GM23248 (cell line): ENCODE measurements around the gene ZBED1. TPM values are rescaled to one million over a fixed set of nuclear protein-coding genes. Genes with fewer than 3 reads are reported as not detected.

ENCODE experiments used
- DNase-seq: peaks from one replicate; pipeline ENCODE4 v3.0.0-alpha.2; 2015
- H2AFZ ChIP-seq: fragments of 200-600 bp; sonication (generic); 2 replicates; pipeline ENCODE4 v1.6.1; 2016; ENCODE audit warnings: antibody characterized with exemption
- H3F3A ChIP-seq: fragments of 200-600 bp; sonication (generic); 2 replicates; pipeline ENCODE4 v1.6.1; 2016; ENCODE audit warnings: mild to moderate bottlenecking, antibody characterized with exemption, mixed run types; ENCODE audit not compliant: insufficient read depth
- H3K27ac ChIP-seq: fragments of 200-600 bp; sonication (generic); 2 replicates; pipeline ENCODE4 v1.5.1; 2016; ENCODE audit warnings: mild to moderate bottlenecking
- H3K27me3 ChIP-seq: fragments of 200-600 bp; sonication (generic); replicated peaks from 2 replicates; pipeline ENCODE4 v1.6.1; 2016; ENCODE audit warnings: mild to moderate bottlenecking; ENCODE audit not compliant: insufficient read depth
- H3K36me3 ChIP-seq: fragments of 200-600 bp; sonication (generic); 2 replicates; pipeline ENCODE4 v1.6.1; 2016; ENCODE audit warnings: low read depth, mild to moderate bottlenecking
- H3K4me1 ChIP-seq: fragments of 200-600 bp; sonication (generic); 2 replicates; pipeline ENCODE4 v1.6.1; 2016; ENCODE audit warnings: mild to moderate bottlenecking; ENCODE audit not compliant: insufficient read depth
- H3K4me2 ChIP-seq: fragments of 200-600 bp; sonication (generic); one replicate; pipeline ENCODE4 v1.6.1; 2016; ENCODE audit warnings: mild to moderate bottlenecking; ENCODE audit not compliant: unreplicated experiment
- H3K4me3 ChIP-seq: fragments of 200-600 bp; sonication (generic); 2 replicates; pipeline ENCODE4 v1.5.1; 2016; ENCODE audit warnings: mild to moderate bottlenecking
- H3K79me2 ChIP-seq: fragments of 200-600 bp; sonication (generic); 2 replicates; pipeline ENCODE4 v1.6.1; 2016; ENCODE audit warnings: mild to moderate bottlenecking; ENCODE audit not compliant: insufficient read depth
- H3K9ac ChIP-seq: fragments of 200-600 bp; sonication (generic); 2 replicates; pipeline ENCODE4 v1.6.1; 2016; ENCODE audit warnings: mild to moderate bottlenecking
- H3K9me2 ChIP-seq: fragments of 200-600 bp; sonication (generic); 2 replicates; pipeline ENCODE4 v1.6.1; 2016; ENCODE audit warnings: mixed run types, mild to moderate bottlenecking, moderate library complexity; ENCODE audit not compliant: insufficient read depth
- H3K9me3 ChIP-seq: fragments of 200-600 bp; sonication (generic); one replicate; pipeline ENCODE4 v1.6.1; 2017; ENCODE audit warnings: low read depth
- H4K20me1 ChIP-seq: fragments of 200-600 bp; sonication (generic); 2 replicates; pipeline ENCODE4 v1.6.0; 2016; ENCODE audit not compliant: insufficient read depth
- EZH2 ChIP-seq: fragments of 200-600 bp; sonication (generic); IDR thresholded peaks from 2 replicates; pipeline ENCODE4 v1.6.1; 2018; ENCODE audit warnings: antibody characterized with exemption, mild to moderate bottlenecking; ENCODE audit not compliant: insufficient read depth, poor library complexity, severe bottlenecking
- EZH2phosphoT487 ChIP-seq: fragments of 200-600 bp; sonication (generic); IDR thresholded peaks from 2 replicates; pipeline ENCODE4 v1.6.1; 2018; ENCODE audit warnings: antibody characterized with exemption, moderate library complexity, mild to moderate bottlenecking, low read depth; ENCODE audit not compliant: insufficient read depth
- WGBS, 2 experiments: methylation state at CpG; one replicate each; pipeline ENCODE4 v1.1.6; 2015 to 2017; ENCODE audit warnings: low lambda C conversion rate in 2 of 2, low coverage in 1 of 2; ENCODE audit errors: missing lambda C conversion rate in 2 of 2; 5-methylcytosine and 5-hydroxymethylcytosine counted together
- in situ Hi-C: fragments of 300-500 bp; cut with MboI; formaldehyde crosslinking; loops from 2 replicates; pipeline ENCODE4 v1.15.0; 2020
- polyA plus RNA-seq: library from polyadenylated mRNA; unstranded; fragments of >200 nt; fragmentation: Nextera tagmentation; extraction: Ambion mirVana; gene quantifications from 2 replicates; pipeline ENCODE4 v1.2.1, GENCODE V29; 2016
- total RNA-seq: library from RNA; depleted of rRNA; stranded (reverse); fragments of >200 nt; shearing (Covaris generic); gene quantifications from 2 replicates; pipeline ENCODE4 v1.2.3, GENCODE V29; 2014

The ZBED1 gene
- total and polyA plus RNA-seq, 2 experiments from 2014 or later, result 20.7 to 31.1 TPM

DNA sequence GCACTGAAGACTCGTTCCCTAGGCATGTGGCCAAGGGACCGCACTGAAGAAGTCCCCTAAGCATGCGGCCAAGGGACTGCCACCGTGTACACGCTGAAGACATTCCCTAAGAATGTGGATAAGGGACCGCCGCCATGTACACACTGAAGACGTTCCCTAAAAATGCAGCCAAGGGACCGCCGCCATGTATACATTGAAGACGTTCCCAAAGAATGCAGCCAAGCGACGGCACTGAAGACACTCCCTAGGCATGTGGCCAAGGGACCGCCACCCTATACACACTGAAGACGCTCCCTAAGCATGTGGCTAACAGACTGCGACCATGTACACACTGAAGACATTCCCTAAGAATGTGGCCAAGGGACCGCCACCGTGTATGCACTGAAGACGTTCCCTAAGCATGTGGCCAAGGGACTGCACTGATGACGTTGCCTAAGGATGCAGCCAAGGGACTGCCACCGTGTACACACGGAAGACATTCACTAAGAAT lies 31.5 kb downstream of the ZBED1 start:
- Histone ChIP-seq H3K27ac (no peak overlapping the region), H3K9ac (no peak overlapping the region), H3K4me1 (no peaks in the 10 kb centered on the region), H3K9me2 (no peaks in the 10 kb centered on the region), H3K4me3 (no peak overlapping the region), H3K27me3 (no peaks in the 10 kb centered on the region), H3K79me2 (peaks cover 41% of the 10 kb centered on the region), H4K20me1 (no peaks in the 10 kb centered on the region), H3F3A (no peaks in the 10 kb centered on the region), H3K9me3 (no peaks in the 10 kb centered on the region), H2AFZ (no peak overlapping the region), H3K36me3 (no peaks in the 10 kb centered on the region), H3K4me2 (no peak overlapping the region)
- no peak for TF ChIP-seq EZH2phosphoT487
- DNase-seq, result no peak
- 98 to 99% methylated on average over 22 of the region's 22 CpGs for WGBS, 2 experiments
- in situ Hi-C loops, result no loop called here

DNA sequence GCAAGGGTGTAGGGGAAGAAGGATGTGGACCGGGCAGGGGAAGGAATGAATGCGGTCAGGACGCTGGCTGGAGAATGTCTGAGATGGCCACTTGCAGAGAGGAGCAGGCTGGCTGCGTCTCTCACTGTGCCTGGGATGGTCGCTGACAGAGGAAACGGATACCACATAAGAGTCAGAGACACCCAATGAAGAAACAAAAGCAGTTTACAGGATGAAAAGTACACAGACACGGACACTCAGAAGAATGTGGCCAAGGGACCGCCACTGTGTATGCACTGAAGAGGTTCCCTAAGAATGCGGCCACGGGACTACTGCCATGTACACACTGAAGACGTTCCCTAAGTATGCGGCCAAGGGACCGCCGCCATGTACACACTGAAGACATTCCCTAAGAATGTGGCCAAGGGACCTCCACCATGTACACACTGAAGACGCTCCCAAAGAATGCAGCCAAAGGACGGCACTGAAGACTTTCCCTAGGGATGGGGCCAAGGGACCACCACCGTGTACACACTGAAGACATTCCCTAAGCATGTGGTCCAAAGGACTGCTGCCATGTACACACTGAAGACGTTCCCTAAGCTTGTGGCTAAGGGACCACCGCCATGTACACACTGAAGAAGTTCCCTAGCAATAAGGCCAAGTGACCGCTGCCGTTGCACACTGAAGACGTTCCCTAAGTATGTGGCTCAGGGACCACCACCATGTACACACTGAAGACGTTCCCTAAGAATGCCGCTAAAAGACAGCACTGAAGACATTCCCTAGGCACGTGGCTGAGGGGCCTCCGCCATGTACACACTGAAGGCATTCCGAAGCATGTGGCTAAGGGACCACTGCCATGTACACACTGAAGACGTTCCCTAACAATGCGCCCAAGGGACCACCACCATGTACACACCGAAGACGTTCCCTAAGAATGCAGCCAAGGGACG lies 32.2 kb downstream of the ZBED1 start:
- no peak for DNase-seq
- no peaks in the 10 kb centered on the region for H4K20me1 ChIP-seq
- no peaks in the 10 kb centered on the region for H3K4me1 ChIP-seq
- H3K27ac ChIP-seq, result no peak overlapping the region
- H2AFZ ChIP-seq, result no peak overlapping the region
- 86 to 88% methylated on average over 32 of the region's 32 CpGs for WGBS, 2 experiments
- no peak for TF ChIP-seq EZH2
- no peak for TF ChIP-seq EZH2phosphoT487
- peaks cover 39% of the 10 kb centered on the region for H3K79me2 ChIP-seq
- H3K4me2 ChIP-seq, result no peak overlapping the region
- H3K9me2 ChIP-seq, result no peaks in the 10 kb centered on the region
- H3K9me3 ChIP-seq, result no peaks in the 10 kb centered on the region
- no peaks in the 10 kb centered on the region for H3F3A ChIP-seq
- H3K36me3 ChIP-seq, result no peaks in the 10 kb centered on the region
- H3K4me3 ChIP-seq, result no peak overlapping the region
- in situ Hi-C loops, result no loop called here
- H3K27me3 ChIP-seq, result no peaks in the 10 kb centered on the region
- no peak overlapping the region for H3K9ac ChIP-seq

DNA sequence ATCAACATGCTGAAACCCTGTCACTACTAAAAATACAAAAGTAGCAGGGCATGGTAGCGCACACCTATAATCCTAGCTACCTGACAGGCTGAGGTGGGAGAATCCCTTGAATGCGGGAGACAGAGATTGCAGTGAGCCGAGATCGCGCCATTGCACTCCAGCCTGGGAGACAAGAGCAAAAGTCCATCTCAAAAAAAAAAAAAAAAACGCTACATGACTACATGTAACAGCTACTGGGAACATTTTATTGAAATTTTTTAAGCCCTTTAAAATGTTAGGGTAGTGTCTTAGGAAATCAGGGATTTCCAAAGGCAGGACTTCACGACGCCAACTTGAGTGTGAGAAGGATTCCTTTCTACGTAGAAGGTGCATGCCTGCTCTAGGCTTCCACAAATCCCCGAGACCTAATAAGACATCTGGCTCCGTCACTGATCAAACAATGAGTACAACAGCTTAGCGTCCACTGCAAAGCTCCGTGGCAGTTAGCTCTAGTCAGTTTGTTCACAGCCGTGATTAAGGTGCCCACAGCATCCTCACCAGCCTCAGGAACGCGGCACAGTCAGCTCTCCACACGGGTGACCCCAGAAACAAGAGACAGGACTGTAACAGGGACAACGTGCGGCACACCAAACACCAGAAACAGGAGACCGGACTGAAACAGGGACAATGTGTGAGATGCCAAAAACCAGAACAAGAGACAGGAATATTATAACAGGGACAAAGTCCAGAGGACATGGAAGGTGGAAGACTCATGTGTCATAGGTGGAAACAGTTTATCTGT lies 33.7 kb downstream of the ZBED1 start:
- H3K9me3 ChIP-seq, result no peaks in the 10 kb centered on the region
- no peak overlapping the region for H2AFZ ChIP-seq
- H3K27me3 ChIP-seq, result no peaks in the 10 kb centered on the region
- no peaks in the 10 kb centered on the region for H3K4me1 ChIP-seq
- no peaks in the 10 kb centered on the region for H3K9me2 ChIP-seq
- 88% methylated on average over 20 of the region's 20 CpGs for WGBS, 2 experiments
- H3K79me2 ChIP-seq, result peaks cover 48% of the 10 kb centered on the region
- in situ Hi-C loops, result no loop called here
- H3K27ac ChIP-seq, result no peak overlapping the region
- no peak for TF ChIP-seq EZH2
- H3K4me3 ChIP-seq, result no peak overlapping the region
- DNase-seq, result no peak
- no peak overlapping the region for H3K4me2 ChIP-seq
- H4K20me1 ChIP-seq, result no peaks in the 10 kb centered on the region
- no peak overlapping the region for H3K9ac ChIP-seq
- no peaks in the 10 kb centered on the region for H3K36me3 ChIP-seq
- no peaks in the 10 kb centered on the region for H3F3A ChIP-seq

DNA sequence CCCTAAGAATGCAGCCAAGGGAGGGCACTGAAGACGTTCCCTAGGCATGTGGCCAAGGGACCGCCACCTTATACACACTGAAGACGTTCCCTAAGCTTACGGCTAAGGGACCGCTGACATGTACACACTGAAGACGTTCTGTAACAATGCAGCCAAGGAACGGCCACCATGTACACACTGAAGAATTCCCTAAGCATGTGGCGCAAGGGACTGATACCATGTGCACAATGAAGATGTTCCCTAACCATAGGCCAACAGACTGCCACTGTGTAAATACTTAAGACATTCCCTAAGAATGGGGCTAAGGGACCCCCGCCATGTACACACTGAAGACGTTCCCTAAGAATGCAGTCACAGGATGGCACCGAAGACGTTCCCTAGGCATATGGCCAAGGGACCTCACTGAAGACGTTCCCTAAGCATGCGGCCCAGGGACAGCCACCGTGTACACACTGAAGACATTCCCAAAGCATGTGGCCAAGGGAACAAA lies 36.1 kb downstream of the ZBED1 start:
- no peak overlapping the region for H3K9ac ChIP-seq
- H3K27ac ChIP-seq, result no peak overlapping the region
- H3K9me3 ChIP-seq, result no peaks in the 10 kb centered on the region
- no peaks in the 10 kb centered on the region for H3K27me3 ChIP-seq
- WGBS, 2 experiments, result 86 to 88% methylated on average over 15 of the region's 15 CpGs
- no peak overlapping the region for H3K4me2 ChIP-seq
- TF ChIP-seq EZH2, result no peak
- no peak for TF ChIP-seq EZH2phosphoT487
- DNase-seq, result no peak
- H3K9me2 ChIP-seq, result no peaks in the 10 kb centered on the region
- no peaks in the 10 kb centered on the region for H3K4me1 ChIP-seq
- H3F3A ChIP-seq, result no peaks in the 10 kb centered on the region
- H2AFZ ChIP-seq, result no peak overlapping the region
- H4K20me1 ChIP-seq, result no peaks in the 10 kb centered on the region
- no peak overlapping the region for H3K4me3 ChIP-seq
- H3K79me2 ChIP-seq, result peaks cover 36% of the 10 kb centered on the region
- in situ Hi-C loops, result no loop called here
- H3K36me3 ChIP-seq, result no peaks in the 10 kb centered on the region
